ENCODE measurements around the gene REXO4.

DNA sequence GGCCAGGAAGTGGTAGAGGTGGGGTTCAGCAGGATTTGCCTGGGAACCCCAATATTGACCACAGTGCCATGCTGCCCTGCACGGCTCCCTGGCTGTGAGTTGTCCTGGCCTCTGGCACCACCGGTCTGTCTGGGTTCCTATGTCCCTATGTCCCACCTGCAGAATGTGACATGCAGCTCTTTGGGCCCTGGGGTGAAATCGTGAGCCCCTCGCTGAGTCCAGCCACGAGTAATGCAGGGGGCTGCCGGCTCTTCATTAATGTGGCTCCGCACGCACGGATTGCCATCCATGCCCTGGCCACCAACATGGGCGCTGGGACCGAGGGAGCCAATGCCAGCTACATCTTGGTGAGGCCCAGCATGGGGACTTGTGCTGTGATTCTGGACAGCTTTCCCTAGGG lies 39.9 kb upstream of the REXO4 start:
- TF ChIP-seq, protein P1, sequence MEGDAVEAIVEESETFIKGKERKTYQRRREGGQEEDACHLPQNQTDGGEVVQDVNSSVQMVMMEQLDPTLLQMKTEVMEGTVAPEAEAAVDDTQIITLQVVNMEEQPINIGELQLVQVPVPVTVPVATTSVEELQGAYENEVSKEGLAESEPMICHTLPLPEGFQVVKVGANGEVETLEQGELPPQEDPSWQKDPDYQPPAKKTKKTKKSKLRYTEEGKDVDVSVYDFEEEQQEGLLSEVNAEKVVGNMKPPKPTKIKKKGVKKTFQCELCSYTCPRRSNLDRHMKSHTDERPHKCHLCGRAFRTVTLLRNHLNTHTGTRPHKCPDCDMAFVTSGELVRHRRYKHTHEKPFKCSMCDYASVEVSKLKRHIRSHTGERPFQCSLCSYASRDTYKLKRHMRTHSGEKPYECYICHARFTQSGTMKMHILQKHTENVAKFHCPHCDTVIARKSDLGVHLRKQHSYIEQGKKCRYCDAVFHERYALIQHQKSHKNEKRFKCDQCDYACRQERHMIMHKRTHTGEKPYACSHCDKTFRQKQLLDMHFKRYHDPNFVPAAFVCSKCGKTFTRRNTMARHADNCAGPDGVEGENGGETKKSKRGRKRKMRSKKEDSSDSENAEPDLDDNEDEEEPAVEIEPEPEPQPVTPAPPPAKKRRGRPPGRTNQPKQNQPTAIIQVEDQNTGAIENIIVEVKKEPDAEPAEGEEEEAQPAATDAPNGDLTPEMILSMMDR (IDR thresholded peaks at IDR 0.05; ENCODE audit: low read depth, low read length, missing input control) = no peak
- TF ChIP-seq, protein P2, sequence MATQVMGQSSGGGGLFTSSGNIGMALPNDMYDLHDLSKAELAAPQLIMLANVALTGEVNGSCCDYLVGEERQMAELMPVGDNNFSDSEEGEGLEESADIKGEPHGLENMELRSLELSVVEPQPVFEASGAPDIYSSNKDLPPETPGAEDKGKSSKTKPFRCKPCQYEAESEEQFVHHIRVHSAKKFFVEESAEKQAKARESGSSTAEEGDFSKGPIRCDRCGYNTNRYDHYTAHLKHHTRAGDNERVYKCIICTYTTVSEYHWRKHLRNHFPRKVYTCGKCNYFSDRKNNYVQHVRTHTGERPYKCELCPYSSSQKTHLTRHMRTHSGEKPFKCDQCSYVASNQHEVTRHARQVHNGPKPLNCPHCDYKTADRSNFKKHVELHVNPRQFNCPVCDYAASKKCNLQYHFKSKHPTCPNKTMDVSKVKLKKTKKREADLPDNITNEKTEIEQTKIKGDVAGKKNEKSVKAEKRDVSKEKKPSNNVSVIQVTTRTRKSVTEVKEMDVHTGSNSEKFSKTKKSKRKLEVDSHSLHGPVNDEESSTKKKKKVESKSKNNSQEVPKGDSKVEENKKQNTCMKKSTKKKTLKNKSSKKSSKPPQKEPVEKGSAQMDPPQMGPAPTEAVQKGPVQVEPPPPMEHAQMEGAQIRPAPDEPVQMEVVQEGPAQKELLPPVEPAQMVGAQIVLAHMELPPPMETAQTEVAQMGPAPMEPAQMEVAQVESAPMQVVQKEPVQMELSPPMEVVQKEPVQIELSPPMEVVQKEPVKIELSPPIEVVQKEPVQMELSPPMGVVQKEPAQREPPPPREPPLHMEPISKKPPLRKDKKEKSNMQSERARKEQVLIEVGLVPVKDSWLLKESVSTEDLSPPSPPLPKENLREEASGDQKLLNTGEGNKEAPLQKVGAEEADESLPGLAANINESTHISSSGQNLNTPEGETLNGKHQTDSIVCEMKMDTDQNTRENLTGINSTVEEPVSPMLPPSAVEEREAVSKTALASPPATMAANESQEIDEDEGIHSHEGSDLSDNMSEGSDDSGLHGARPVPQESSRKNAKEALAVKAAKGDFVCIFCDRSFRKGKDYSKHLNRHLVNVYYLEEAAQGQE (IDR thresholded peaks at IDR 0.05) = no peak
- TF ChIP-seq, protein P3, sequence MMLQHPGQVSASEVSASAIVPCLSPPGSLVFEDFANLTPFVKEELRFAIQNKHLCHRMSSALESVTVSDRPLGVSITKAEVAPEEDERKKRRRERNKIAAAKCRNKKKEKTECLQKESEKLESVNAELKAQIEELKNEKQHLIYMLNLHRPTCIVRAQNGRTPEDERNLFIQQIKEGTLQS (IDR thresholded peaks at IDR 0.05) = no peak
- TF ChIP-seq GABPA (IDR thresholded peaks at IDR 0.05 in 1 of 2, conservative IDR thresholded peaks at IDR 0.05 in 1 of 2) = no peak
- TF ChIP-seq TAF1 (conservative IDR thresholded peaks at IDR 0.05) = no peak
- no peak for TF ChIP-seq RAD21 (IDR thresholded peaks at IDR 0.05)
- no peak for TF ChIP-seq YY1 (IDR thresholded peaks at IDR 0.05)
- no peak for TF ChIP-seq NR2F2 (IDR thresholded peaks at IDR 0.05)
